ENCODE measurements around the gene SBNO1.
"Not testable (repeated sequence)": the region's sequence is repeated elsewhere in the genome, so short reads cannot be mapped to it uniquely, and the experiment has no call there.

Gene SBNO1

GRCh38 chr12:123388177-123388950 is 23.7 kb upstream of the SBNO1 start:
- peak; percentile 43 to 69 for DNase-seq

GRCh38 chr12:123387508-123388176 is 23.0 kb upstream of the SBNO1 start:
- DNase-seq, result peak in 1 of 2 experiments; percentile 12

- not testable (repeated sequence) for DNase-seq
Measured at GRCh38 chr12:123385536-123385935, 20.9 kb upstream of the SBNO1 start.

GRCh38 chr12:123384994-123385376 is 20.3 kb upstream of the SBNO1 start:
- DNase-seq, result no peak

- DNase-seq, result peak in 1 of 2 experiments; percentile 29
Measured at GRCh38 chr12:123384318-123384993, 19.8 kb upstream of the SBNO1 start.

- no peak for DNase-seq
Measured at GRCh38 chr12:123382684-123383083, 18.0 kb upstream of the SBNO1 start.

GRCh38 chr12:123379391-123379790 is 14.7 kb upstream of the SBNO1 start:
- no peak for DNase-seq

GRCh38 chr12:123372415-123372814 is 7.8 kb upstream of the SBNO1 start:
- DNase-seq, result not testable (repeated sequence)

GRCh38 chr12:123371667-123372368 is 7.2 kb upstream of the SBNO1 start:
- not testable (repeated sequence) for DNase-seq

GRCh38 chr12:123369229-123369628 is 4.6 kb upstream of the SBNO1 start:
- no peak for DNase-seq

- not testable (repeated sequence) for DNase-seq
Measured at GRCh38 chr12:123368431-123368830, 3.8 kb upstream of the SBNO1 start.

GRCh38 chr12:123367511-123367910 is 2.9 kb upstream of the SBNO1 start:
- no peak for DNase-seq

GRCh38 chr12:123365025-123365917 is 624 bp upstream of the SBNO1 start:
- DNase-seq, result peak; percentile 98 to 100

- peak in 1 of 2 experiments; percentile 15 for DNase-seq
Measured at GRCh38 chr12:123363740-123364531, 711 bp downstream of the SBNO1 start.

GRCh38 chr12:123363390-123363739 is 1.3 kb downstream of the SBNO1 start:
- DNase-seq, result peak in 1 of 2 experiments; percentile 7

GRCh38 chr12:123358035-123358434 is 6.6 kb downstream of the SBNO1 start:
- DNase-seq, result no peak

- DNase-seq, result no peak
Measured at GRCh38 chr12:123356159-123356670, 8.4 kb downstream of the SBNO1 start.

- DNase-seq, result no peak
Measured at GRCh38 chr12:123354600-123354999, 10.0 kb downstream of the SBNO1 start.

GRCh38 chr12:123351349-123351748 is 13.3 kb downstream of the SBNO1 start:
- no peak for DNase-seq

- DNase-seq, result no peak
Measured at GRCh38 chr12:123346946-123347345, 17.7 kb downstream of the SBNO1 start.

- DNase-seq, result no peak
Measured at GRCh38 chr12:123344086-123344485, 20.6 kb downstream of the SBNO1 start.

Data from SHP77 (cell line).